Neural crest cell (in vitro differentiated cells): ENCODE results near the gene RNF148. TPM values are rescaled to one million over a fixed set of nuclear protein-coding genes. Genes with fewer than 3 reads are reported as not detected.
A peak's percentile ranks its signal among the peaks of the same experiment; 100 is the strongest.
"Not testable (repeated sequence)": the region's sequence is repeated elsewhere in the genome, so short reads cannot be mapped to it uniquely, and the experiment has no call there.

Experiments
- DNase-seq: peaks from one replicate; pipeline ENCODE4 v3.0.0; 2021; ENCODE audit warnings: low read depth, mixed read lengths, low spot score
- H3K27ac Mint-ChIP-seq: one replicate; pipeline ENCODE4 v1.8.0; 2021; ENCODE audit warnings: mild to moderate bottlenecking, mixed read lengths; ENCODE audit not compliant: unreplicated experiment
- H3K27me3 Mint-ChIP-seq: 2 replicates; pipeline ENCODE4 v1.8.0; 2021; ENCODE audit warnings: low read depth, mild to moderate bottlenecking, mixed read lengths
- H3K36me3 Mint-ChIP-seq: 2 replicates; pipeline ENCODE4 v1.8.0; 2021; ENCODE audit warnings: low read depth, mild to moderate bottlenecking, mixed read lengths
- H3K4me1 Mint-ChIP-seq: 2 replicates; pipeline ENCODE4 v1.8.0; 2021; ENCODE audit warnings: mixed read lengths
- H3K4me3 Mint-ChIP-seq: one replicate; pipeline ENCODE4 v1.8.0; 2021; ENCODE audit warnings: mild to moderate bottlenecking, mixed read lengths
- H3K9me3 Mint-ChIP-seq: 2 replicates; pipeline ENCODE4 v1.8.0; 2021; ENCODE audit warnings: mixed read lengths
- CTCF ChIP-seq: fragments of 200-600 bp; sonication (generic); conservative IDR thresholded peaks from 2 replicates; pipeline ENCODE4 v1.5.0; 2021; ENCODE audit warnings: antibody characterized with exemption, mild to moderate bottlenecking
- total RNA-seq: library from RNA; stranded (reverse); gene quantifications from 2 replicates; pipeline ENCODE4 v1.2.1, GENCODE V29; 2021

Gene RNF148
- total RNA-seq, 1 donor from 2014 or later = not detected

GRCh38 chr7:122682815-122683550, 19.7 kb downstream of the RNF148 start:
- no peak for DNase-seq
- H3K27me3 Mint-ChIP-seq = no peaks in the 10 kb centered on the region
- no peak overlapping the region for H3K27ac Mint-ChIP-seq
- H3K9me3 Mint-ChIP-seq = peaks cover 2% of the 10 kb centered on the region
- no peak overlapping the region for H3K4me3 Mint-ChIP-seq
- peaks cover 18% of the 10 kb centered on the region for H3K4me1 Mint-ChIP-seq
- no peaks in the 10 kb centered on the region for H3K36me3 Mint-ChIP-seq
- TF ChIP-seq CTCF = no peak

GRCh38 chr7:122681186-122681585, 21.5 kb downstream of the RNF148 start:
- not testable (repeated sequence) for DNase-seq, H3K9me3 Mint-ChIP-seq, H3K27me3 Mint-ChIP-seq, H3K4me3 Mint-ChIP-seq, H3K27ac Mint-ChIP-seq, H3K36me3 Mint-ChIP-seq
- H3K4me1 Mint-ChIP-seq = peaks cover 18% of the 10 kb centered on the region

GRCh38 chr7:122679813-122680212, 22.9 kb downstream of the RNF148 start:
- H3K4me1 Mint-ChIP-seq = peaks cover 18% of the 10 kb centered on the region
- H3K9me3 Mint-ChIP-seq = peaks cover 2% of the 10 kb centered on the region
- H3K27ac Mint-ChIP-seq = no peak overlapping the region
- no peaks in the 10 kb centered on the region for H3K27me3 Mint-ChIP-seq
- no peaks in the 10 kb centered on the region for H3K36me3 Mint-ChIP-seq
- no peak for TF ChIP-seq CTCF
- no peak for DNase-seq
- no peak overlapping the region for H3K4me3 Mint-ChIP-seq

- Mint-ChIP-seq H3K4me1 (peaks cover 18% of the 10 kb centered on the region), H3K27ac (peak overlapping the region; percentile 74)
- H3K4me3 Mint-ChIP-seq, H3K36me3 Mint-ChIP-seq, H3K9me3 Mint-ChIP-seq, H3K27me3 Mint-ChIP-seq: not testable (repeated sequence)
- peak; percentile 3 for DNase-seq
These were observed 23.4 kb downstream of the RNF148 start for GRCh38 chr7:122679269-122679709.

- H3K4me1 Mint-ChIP-seq = peaks cover 18% of the 10 kb centered on the region
- no peak for TF ChIP-seq CTCF
- peaks cover 2% of the 10 kb centered on the region for H3K9me3 Mint-ChIP-seq
- no peak overlapping the region for H3K4me3 Mint-ChIP-seq
- H3K27ac Mint-ChIP-seq = no peak overlapping the region
- no peak for DNase-seq
- H3K27me3 Mint-ChIP-seq = no peaks in the 10 kb centered on the region
- no peaks in the 10 kb centered on the region for H3K36me3 Mint-ChIP-seq
These were observed 25.6 kb downstream of the RNF148 start for GRCh38 chr7:122677149-122677548.

- Mint-ChIP-seq H3K36me3 (no peaks in the 10 kb centered on the region), H3K4me3 (no peak overlapping the region), H3K27ac (no peak overlapping the region), H3K4me1 (peaks cover 18% of the 10 kb centered on the region), H3K9me3 (peaks cover 2% of the 10 kb centered on the region), H3K27me3 (no peaks in the 10 kb centered on the region)
- no peak for DNase-seq
- no peak for TF ChIP-seq CTCF
These were observed 26.3 kb downstream of the RNF148 start for GRCh38 chr7:122676466-122676865.
